ENCODE data around the gene TAF6L.
"Not testable (repeated sequence)": the region's sequence is repeated elsewhere in the genome, so short reads cannot be mapped to it uniquely, and the experiment has no call there.

Gene TAF6L

GRCh38 chr11:62804310-62805075 is 33.3 kb downstream of the TAF6L start:
- no peak overlapping the region for H2AFZ ChIP-seq (ENCODE audit: low read depth, low read length)
- H3K27me3 ChIP-seq (ENCODE audit: insufficient read depth, low read length): no peaks in the 10 kb centered on the region
- no peaks in the 10 kb centered on the region for H3K9me3 ChIP-seq (ENCODE audit: low read length)
- H3K36me3 ChIP-seq (ENCODE audit: insufficient read depth, low read length): peaks cover 40% of the 10 kb centered on the region
- H3K4me1 ChIP-seq (ENCODE audit: insufficient read depth, low read length): peaks cover 21% of the 10 kb centered on the region
- peak overlapping the region; percentile 92 for H3K4me3 ChIP-seq (ENCODE audit: low read length)

- H3K9me3 ChIP-seq (ENCODE audit: low read length): no peaks in the 10 kb centered on the region
- peaks cover 21% of the 10 kb centered on the region for H3K4me1 ChIP-seq (ENCODE audit: insufficient read depth, low read length)
- H3K4me3 ChIP-seq (ENCODE audit: low read length): peak within 1 kb of the TSS; percentile 92
- H3K36me3 ChIP-seq (ENCODE audit: insufficient read depth, low read length): peaks cover 32% of the 10 kb centered on the region
- no peak within 1 kb of the TSS for H2AFZ ChIP-seq (ENCODE audit: low read depth, low read length)
- no peaks in the 10 kb centered on the region for H3K27me3 ChIP-seq (ENCODE audit: insufficient read depth, low read length)
These were observed 34.1 kb downstream of the TAF6L start, which contains the start of gene NXF1 for GRCh38 chr11:62805076-62805892. NXF1 (minus strand) TSS chr11:62805440; CDS start chr11:62805356, 84 bp downstream.

- Histone ChIP-seq H2AFZ (ENCODE audit: low read depth, low read length) (no peak overlapping the region), H3K4me3 (ENCODE audit: low read length) (peak overlapping the region; percentile 92), H3K4me1 (ENCODE audit: insufficient read depth, low read length) (peaks cover 21% of the 10 kb centered on the region), H3K36me3 (ENCODE audit: insufficient read depth, low read length) (peaks cover 28% of the 10 kb centered on the region), H3K27me3 (ENCODE audit: insufficient read depth, low read length) (no peaks in the 10 kb centered on the region), H3K9me3 (ENCODE audit: low read length) (no peaks in the 10 kb centered on the region)
These were observed 34.8 kb downstream of the TAF6L start for GRCh38 chr11:62805961-62806441.

- H3K4me3 ChIP-seq (ENCODE audit: low read length): peak overlapping the region; percentile 7
- H3K27me3 ChIP-seq (ENCODE audit: insufficient read depth, low read length): no peaks in the 10 kb centered on the region
These were observed 35.5 kb downstream of the TAF6L start for GRCh38 chr11:62806611-62807121.

DNA sequence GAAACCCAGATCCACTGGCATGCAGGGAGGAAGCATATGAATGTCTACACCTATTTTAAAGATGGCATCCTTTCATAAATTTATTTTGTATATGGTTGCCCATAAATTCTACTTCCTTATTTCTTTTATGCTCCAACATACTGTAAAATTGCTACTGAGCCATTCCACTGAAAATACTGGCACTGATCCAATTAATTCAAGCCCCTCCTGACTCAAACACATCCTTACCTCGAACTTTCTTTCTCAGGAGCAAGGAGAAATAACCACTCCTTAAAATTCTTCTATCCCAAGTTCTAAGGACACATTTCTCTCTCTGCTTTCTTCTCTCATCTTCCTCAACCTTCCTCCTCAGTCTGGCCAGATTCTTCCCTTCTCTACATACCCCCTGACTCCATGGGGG is 39.6 kb downstream of the TAF6L start:
- no peaks in the 10 kb centered on the region for H3K9me3 ChIP-seq (ENCODE audit: low read length)
- no peaks in the 10 kb centered on the region for H3K27me3 ChIP-seq (ENCODE audit: insufficient read depth, low read length)
- H3K4me3 ChIP-seq (ENCODE audit: low read length): no peak overlapping the region
- peaks cover 15% of the 10 kb centered on the region for H3K36me3 ChIP-seq (ENCODE audit: insufficient read depth, low read length)
- H2AFZ ChIP-seq (ENCODE audit: low read depth, low read length): no peak overlapping the region
- peaks cover 9% of the 10 kb centered on the region for H3K4me1 ChIP-seq (ENCODE audit: insufficient read depth, low read length)

More at GRCh38 chr11:62806611-62807121, 35.5 kb downstream of the TAF6L start:
- Histone ChIP-seq H3K9me3 (ENCODE audit: low read length) (no peaks in the 10 kb centered on the region), H3K4me1 (ENCODE audit: insufficient read depth, low read length) (peaks cover 21% of the 10 kb centered on the region), H3K36me3 (ENCODE audit: insufficient read depth, low read length) (peaks cover 21% of the 10 kb centered on the region), H2AFZ (ENCODE audit: low read depth, low read length) (no peak overlapping the region)

GRCh38 chr11:62811659-62812058 is 40.5 kb downstream of the TAF6L start:
- H2AFZ ChIP-seq (ENCODE audit: low read depth, low read length): no peak overlapping the region
- H3K27me3 ChIP-seq (ENCODE audit: insufficient read depth, low read length): no peaks in the 10 kb centered on the region
- peaks cover 18% of the 10 kb centered on the region for H3K36me3 ChIP-seq (ENCODE audit: insufficient read depth, low read length)
- no peak overlapping the region for H3K4me3 ChIP-seq (ENCODE audit: low read length)
- H3K4me1 ChIP-seq (ENCODE audit: insufficient read depth, low read length): peaks cover under 1% of the 10 kb centered on the region
- no peaks in the 10 kb centered on the region for H3K9me3 ChIP-seq (ENCODE audit: low read length)

DNA sequence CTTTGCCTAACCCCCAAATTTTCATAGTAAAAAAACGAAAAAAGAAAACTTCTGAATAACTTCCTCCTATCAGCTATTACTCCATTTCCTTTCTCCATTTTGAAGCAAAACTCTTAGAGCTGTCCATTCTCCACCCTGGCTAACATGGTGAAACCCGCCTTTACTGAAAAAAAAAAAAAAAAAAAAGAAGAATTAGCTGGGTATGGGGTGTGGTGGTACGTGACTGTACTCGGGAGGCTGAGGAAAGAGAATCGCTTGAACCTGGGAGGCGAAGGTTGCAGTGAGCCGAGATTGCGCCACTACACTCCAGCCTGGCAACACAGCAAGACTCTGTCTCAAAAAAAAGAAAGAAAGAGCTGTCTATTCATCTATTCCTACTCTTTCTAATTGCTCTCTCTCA is 45.4 kb downstream of the TAF6L start:
- no peaks in the 10 kb centered on the region for H3K27me3 ChIP-seq (ENCODE audit: insufficient read depth, low read length)
- no peak overlapping the region for H3K4me3 ChIP-seq (ENCODE audit: low read length)
- no peaks in the 10 kb centered on the region for H3K9me3 ChIP-seq (ENCODE audit: low read length)
- H2AFZ ChIP-seq (ENCODE audit: low read depth, low read length): no peak overlapping the region
- H3K4me1 ChIP-seq (ENCODE audit: insufficient read depth, low read length): no peaks in the 10 kb centered on the region
- peaks cover 37% of the 10 kb centered on the region for H3K36me3 ChIP-seq (ENCODE audit: insufficient read depth, low read length)

DNA sequence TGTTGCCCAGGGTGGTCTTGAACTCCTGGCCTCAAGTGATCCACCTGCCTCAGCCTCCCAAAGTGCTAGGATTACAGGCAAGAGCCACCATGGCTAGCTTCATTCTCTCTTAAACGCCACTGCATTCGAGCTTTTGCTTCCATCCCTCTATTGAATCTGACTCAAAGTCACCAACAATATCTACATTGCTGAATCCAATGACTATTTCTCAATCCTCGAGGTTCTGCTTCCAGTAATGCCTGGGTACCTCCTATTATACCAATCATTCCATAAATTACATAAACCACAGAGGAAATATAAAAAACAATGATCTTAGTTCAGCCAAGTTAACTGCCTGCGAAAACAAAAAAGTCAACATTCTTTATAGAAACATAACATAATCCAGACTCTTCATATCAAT is 45.9 kb downstream of the TAF6L start:
- no peaks in the 10 kb centered on the region for H3K4me1 ChIP-seq (ENCODE audit: insufficient read depth, low read length)
- no peak overlapping the region for H2AFZ ChIP-seq (ENCODE audit: low read depth, low read length)
- no peaks in the 10 kb centered on the region for H3K27me3 ChIP-seq (ENCODE audit: insufficient read depth, low read length)
- H3K9me3 ChIP-seq (ENCODE audit: low read length): no peaks in the 10 kb centered on the region
- peaks cover 37% of the 10 kb centered on the region for H3K36me3 ChIP-seq (ENCODE audit: insufficient read depth, low read length)
- no peak overlapping the region for H3K4me3 ChIP-seq (ENCODE audit: low read length)

DNA sequence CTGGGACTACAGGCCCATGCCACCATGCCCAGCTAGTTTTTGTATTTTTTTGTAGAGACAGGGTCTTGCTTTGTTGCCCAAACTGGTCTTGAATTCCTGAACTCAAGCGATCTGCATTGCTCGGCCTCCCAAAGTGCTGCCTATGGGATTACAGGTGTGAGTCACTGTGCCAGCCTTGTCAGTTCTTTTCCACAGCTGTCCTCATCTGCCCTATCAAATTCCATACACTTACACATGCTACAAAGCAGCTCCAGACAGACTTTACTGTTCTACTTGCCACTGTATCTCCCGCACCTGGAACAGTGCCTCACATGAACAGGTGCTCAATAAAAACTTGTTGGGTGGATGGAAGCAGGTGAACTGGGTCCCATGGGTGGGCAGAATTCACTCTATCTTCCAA is 52.5 kb downstream of the TAF6L start:
- H3K4me3 ChIP-seq (ENCODE audit: low read length): no peak overlapping the region
- no peak overlapping the region for H2AFZ ChIP-seq (ENCODE audit: low read depth, low read length)
- H3K27me3 ChIP-seq (ENCODE audit: insufficient read depth, low read length): no peaks in the 10 kb centered on the region
- H3K4me1 ChIP-seq (ENCODE audit: insufficient read depth, low read length): no peaks in the 10 kb centered on the region
- H3K9me3 ChIP-seq (ENCODE audit: low read length): no peaks in the 10 kb centered on the region
- H3K36me3 ChIP-seq (ENCODE audit: insufficient read depth, low read length): peaks cover 59% of the 10 kb centered on the region

DNA sequence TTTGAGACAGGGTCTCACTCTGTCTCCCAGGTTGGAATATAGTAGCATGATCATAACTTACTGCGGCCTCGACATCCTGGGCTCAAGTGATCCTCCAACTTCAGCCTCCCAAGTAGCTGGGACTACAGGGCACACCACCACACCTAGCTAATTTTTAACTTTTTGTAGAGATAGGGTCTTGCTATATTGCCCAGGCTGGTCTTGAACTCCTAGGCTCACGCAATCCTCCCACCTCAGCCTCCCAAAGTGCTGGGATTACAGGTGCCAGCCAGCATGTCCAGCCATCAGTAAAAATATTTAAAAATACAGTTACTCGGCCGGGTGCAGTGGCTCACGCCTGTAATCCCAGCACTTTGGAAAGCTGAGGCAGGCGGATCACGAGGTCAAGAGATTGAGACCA is 56.9 kb downstream of the TAF6L start:
- not testable (repeated sequence) for H2AFZ ChIP-seq (ENCODE audit: low read depth, low read length); H3K27me3 ChIP-seq (ENCODE audit: insufficient read depth, low read length); H3K9me3 ChIP-seq (ENCODE audit: low read length); H3K4me3 ChIP-seq (ENCODE audit: low read length)
- peaks cover 36% of the 10 kb centered on the region for H3K36me3 ChIP-seq (ENCODE audit: insufficient read depth, low read length)
- peaks cover 14% of the 10 kb centered on the region for H3K4me1 ChIP-seq (ENCODE audit: insufficient read depth, low read length)

DNA sequence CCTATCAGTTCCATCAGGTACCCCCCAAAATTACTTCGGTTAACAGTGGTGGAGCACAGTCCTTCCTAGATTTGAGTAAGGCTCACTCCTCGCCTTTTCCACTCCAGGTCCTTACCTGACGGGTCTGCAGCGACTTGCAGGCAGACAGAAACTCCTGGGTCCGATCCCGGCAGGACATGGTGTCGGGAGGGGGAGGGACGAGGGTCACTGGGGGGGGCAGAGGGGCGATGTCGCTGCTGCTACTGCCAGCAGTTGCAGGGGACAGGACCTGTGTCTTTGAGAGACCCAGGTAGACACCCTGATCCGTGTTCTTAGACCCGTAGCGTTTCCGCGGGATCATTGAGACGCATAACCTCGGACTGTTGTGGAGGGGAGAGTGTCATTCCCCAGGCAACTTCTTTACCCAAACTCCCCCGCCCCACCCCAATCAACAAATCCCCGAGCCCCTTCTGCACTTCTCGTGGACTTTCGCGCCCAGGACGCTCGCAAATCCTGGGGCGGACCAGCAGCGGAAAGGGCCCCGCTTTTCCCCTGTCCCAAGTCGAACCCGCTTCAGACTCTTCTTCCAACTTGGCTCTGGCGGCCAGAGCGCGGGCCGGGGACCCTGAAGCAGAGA is 59.8 kb downstream of the TAF6L start:
- peak overlapping the region; percentile 84 for H2AFZ ChIP-seq (ENCODE audit: low read depth, low read length)
- H3K9me3 ChIP-seq (ENCODE audit: low read length): no peaks in the 10 kb centered on the region
- H3K4me3 ChIP-seq (ENCODE audit: low read length): peak overlapping the region; percentile 81
- no peaks in the 10 kb centered on the region for H3K27me3 ChIP-seq (ENCODE audit: insufficient read depth, low read length)
- peaks cover 36% of the 10 kb centered on the region for H3K36me3 ChIP-seq (ENCODE audit: insufficient read depth, low read length)
- peaks cover 18% of the 10 kb centered on the region for H3K4me1 ChIP-seq (ENCODE audit: insufficient read depth, low read length)

DNA sequence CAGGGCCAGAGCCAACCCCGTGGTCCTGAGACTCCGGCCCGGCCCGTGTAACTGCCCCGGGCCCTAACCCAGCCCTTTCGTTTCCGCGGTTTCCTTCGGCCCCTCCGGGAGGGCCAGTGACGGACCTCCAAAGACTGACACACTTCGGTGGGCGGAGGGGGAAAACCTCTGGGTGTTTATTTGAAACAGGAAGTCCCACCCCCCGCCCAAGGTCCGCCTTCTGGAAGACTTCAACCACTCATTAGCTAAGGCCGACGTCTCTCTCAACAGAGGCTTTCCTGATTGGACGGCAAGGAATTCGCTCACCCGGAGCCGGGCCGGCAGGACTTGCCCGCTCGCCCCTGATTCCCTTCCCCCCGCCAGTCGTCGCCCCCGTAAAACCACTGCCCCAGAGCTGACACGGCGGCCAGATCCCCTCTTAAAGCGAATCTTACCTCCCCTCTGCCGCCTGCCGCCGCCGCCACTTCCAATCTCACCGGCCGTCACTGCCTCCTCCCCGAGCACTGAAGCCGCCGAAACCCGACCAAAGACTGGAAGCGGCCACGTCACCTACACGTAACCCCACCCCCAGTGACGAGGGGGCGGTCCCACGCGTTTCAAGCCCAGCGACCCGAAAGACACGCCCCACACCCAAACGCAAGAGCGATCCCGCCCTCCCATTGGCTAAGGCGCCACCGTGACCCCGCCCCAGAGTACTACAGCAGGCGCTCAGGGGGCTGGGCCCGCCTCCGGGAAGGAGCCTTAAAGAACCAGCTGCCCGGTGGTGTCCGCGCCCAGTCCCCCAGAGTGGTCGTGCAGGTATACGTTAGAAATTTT is 60.5 kb downstream of the TAF6L start, which contains the start of gene STX5:
Gene STX5 (minus strand): TSS at position 532 of the 816 bp plus-strand sequence. CDS start 808 bp downstream, outside the sequence.
- no peaks in the 10 kb centered on the region for H3K27me3 ChIP-seq (ENCODE audit: insufficient read depth, low read length)
- peak within 1 kb of the TSS; percentile 81 for H3K4me3 ChIP-seq (ENCODE audit: low read length)
- peaks cover 39% of the 10 kb centered on the region for H3K36me3 ChIP-seq (ENCODE audit: insufficient read depth, low read length)
- peaks cover 18% of the 10 kb centered on the region for H3K4me1 ChIP-seq (ENCODE audit: insufficient read depth, low read length)
- peak within 1 kb of the TSS; percentile 84 for H2AFZ ChIP-seq (ENCODE audit: low read depth, low read length)
- H3K9me3 ChIP-seq (ENCODE audit: low read length): no peaks in the 10 kb centered on the region

All from neuron (in vitro differentiated cells).